Gastroesophageal sphincter (tissue), 3 donors: ENCODE results near the gene STARD8.

Source experiments
- CTCF ChIP-seq, 4 experiments: fragments of 200-600 bp in 2 of 4; fragments of 450-650 bp in 2 of 4; sonication (generic) in 1 of 4; IDR thresholded peaks; one replicate each; pipeline ENCODE4 v1.5.1; 2017 to 2019; ENCODE audit warnings: antibody characterized with exemption in 4 of 4, mild to moderate bottlenecking in 2 of 4, moderate library complexity in 2 of 4
- POLR2A ChIP-seq, 2 donors: fragments of 450-650 bp; IDR thresholded peaks; one replicate each; pipeline ENCODE4 v1.6.1; 2017; ENCODE audit warnings: antibody characterized with exemption in 2 of 2, mild to moderate bottlenecking in 2 of 2, moderate library complexity in 1 of 2
- POLR2AphosphoS5 ChIP-seq: sonication (generic); formaldehyde crosslinking; IDR thresholded peaks from one replicate; pipeline ENCODE4 v1.6.1; 2017; ENCODE audit warnings: antibody characterized with exemption

DNA sequence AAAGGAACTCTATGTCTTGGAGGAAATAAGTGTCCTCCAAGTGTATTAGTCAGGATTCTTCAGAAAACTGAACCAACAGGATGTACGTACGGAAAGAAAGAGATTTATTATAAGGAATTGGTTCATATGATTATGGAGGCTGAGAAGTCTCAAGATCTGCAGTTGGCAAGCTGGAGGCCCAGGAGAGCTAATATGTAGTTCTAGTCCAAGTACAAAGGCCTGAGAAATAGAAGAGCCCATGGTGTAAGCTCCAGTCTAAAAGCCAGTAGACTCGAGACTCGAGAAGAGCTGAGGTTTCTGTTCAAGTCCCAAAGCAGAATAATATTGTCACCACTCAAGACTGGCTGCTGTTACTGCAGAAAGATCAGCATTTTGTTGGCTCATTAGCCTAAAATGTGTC is 116.0 kb downstream of the STARD8 start:
- TF ChIP-seq POLR2A (IDR thresholded peaks at IDR 0.05) (no peak), CTCF (IDR thresholded peaks at IDR 0.05) (no peak), POLR2AphosphoS5 (no peak)
